Fibroblast of lung (primary cell): ENCODE measurements around the gene HLF. TPM values are rescaled to one million over a fixed set of nuclear protein-coding genes. Genes with fewer than 3 reads are reported as not detected.

ENCODE experiments used
- DNase-seq, 2 donors: peaks; one replicate each; pipeline versions ENCODE4 v3.0.0 to v3.0.0-alpha.2; 2010; ENCODE audit warnings: low read depth in 2 of 2
- H2AFZ ChIP-seq: 2 replicates; pipeline ENCODE4 v1.5.1; 2012; ENCODE audit warnings: low read length, control low read depth, inconsistent platforms
- H3K27ac ChIP-seq: 2 replicates; pipeline ENCODE4 v1.5.1; 2011; ENCODE audit warnings: low read length, control low read depth; ENCODE audit not compliant: insufficient read depth
- H3K27me3 ChIP-seq: 2 replicates; pipeline ENCODE4 v1.5.1; 2011; ENCODE audit warnings: mild to moderate bottlenecking, low read length; ENCODE audit not compliant: control insufficient read depth, insufficient read depth
- H3K36me3 ChIP-seq: 2 replicates; pipeline ENCODE4 v1.5.1; 2011; ENCODE audit warnings: low read length; ENCODE audit not compliant: control insufficient read depth, insufficient read depth
- H3K4me1 ChIP-seq: 2 replicates; pipeline ENCODE4 v1.5.1; 2011; ENCODE audit warnings: low read length; ENCODE audit not compliant: control insufficient read depth, insufficient read depth; ENCODE audit errors: extremely low read depth
- H3K4me2 ChIP-seq: 2 replicates; pipeline ENCODE4 v1.5.1; 2011; ENCODE audit warnings: low read length, control low read depth; ENCODE audit not compliant: insufficient read depth; ENCODE audit errors: extremely low read depth
- H3K4me3 ChIP-seq, 4 experiments: fragments of 200-600 bp in 1 of 4; sonication (generic) in 1 of 4; replicated peaks in 1 of 4; 2 replicates each; pipeline ENCODE4 v1.5.1; 2011 to 2016; ENCODE audit warnings: low read length in 4 of 4, low read depth in 3 of 4, mild to moderate bottlenecking in 3 of 4, control low read depth in 2 of 4, inconsistent platforms in 1 of 4, mixed read lengths in 1 of 4; ENCODE audit not compliant: insufficient read depth in 1 of 4; ENCODE audit errors: control extremely low read depth in 1 of 4
- H3K79me2 ChIP-seq: 2 replicates; pipeline ENCODE4 v1.5.1; 2012; ENCODE audit warnings: mild to moderate bottlenecking, low read length, inconsistent platforms; ENCODE audit not compliant: control insufficient read depth, insufficient read depth
- H3K9ac ChIP-seq: 2 replicates; pipeline ENCODE4 v1.5.1; 2011; ENCODE audit warnings: mild to moderate bottlenecking, low read length, control low read depth; ENCODE audit not compliant: insufficient read depth
- H3K9me3 ChIP-seq: 2 replicates; pipeline ENCODE4 v1.5.1; 2012; ENCODE audit warnings: low read depth, low read length; ENCODE audit not compliant: control insufficient read depth, insufficient read depth
- H4K20me1 ChIP-seq: 2 replicates; pipeline ENCODE4 v1.5.1; 2011; ENCODE audit warnings: low read length; ENCODE audit not compliant: control insufficient read depth, insufficient read depth; ENCODE audit errors: extremely low read depth
- CTCF ChIP-seq, 2 donors: IDR thresholded peaks in 1 of 2; conservative IDR thresholded peaks in 1 of 2; 1 replicate in 1 of 2; 2 replicates in 1 of 2; pipeline ENCODE4 v1.5.1; 2011 to 2012; ENCODE audit warnings: low read length in 2 of 2, control low read depth in 1 of 2, inconsistent platforms in 1 of 2, low read depth in 1 of 2, mild to moderate bottlenecking in 1 of 2
- EZH2 ChIP-seq: IDR thresholded peaks from 2 replicates; pipeline ENCODE4 v1.5.1; 2012; ENCODE audit warnings: low read length, control low read depth, mild to moderate bottlenecking; ENCODE audit errors: missing control alignments
- polyA plus RNA-seq, 2 donors: library from polyadenylated mRNA; depleted of rRNA in 1 of 2; stranded (reverse) in 1 of 2; unstranded in 1 of 2; fragments of >200 nt; gene quantifications; 2 replicates each; pipeline ENCODE4 v1.2.1, GENCODE V29; 2011 to 2012; ENCODE audit warnings: missing spikeins in 1 of 2
- total RNA-seq: library from RNA; depleted of rRNA; stranded (reverse); fragments of >200 nt; gene quantifications from 2 replicates; pipeline ENCODE4 v1.2.1, GENCODE V29; 2014

HLF gene
- total and polyA plus RNA-seq, 2 donors (not counting 1 experiment from before 2014, with no cell fraction given), result 0.17 to 0.69 TPM

DNA sequence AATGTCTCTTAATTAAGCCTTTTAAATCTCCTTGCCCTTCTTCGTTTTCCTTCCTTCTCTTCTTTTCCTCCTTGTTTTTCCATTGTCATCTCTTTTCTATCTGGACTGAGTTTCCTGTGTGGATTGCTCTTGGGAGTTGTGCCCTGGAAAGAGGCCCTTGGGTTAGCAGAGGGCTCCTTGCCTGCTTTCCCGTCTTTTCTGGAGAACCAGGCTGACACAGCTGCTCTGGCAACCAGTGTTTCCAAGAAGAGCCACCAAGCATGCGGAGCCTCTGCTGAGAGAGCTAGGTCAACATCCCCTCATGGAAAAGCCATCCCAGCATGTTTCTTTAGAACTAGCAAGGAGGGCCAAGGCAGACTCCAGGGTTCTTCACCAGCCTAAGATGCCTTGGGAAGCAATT, 75.4 kb downstream of the HLF start:
- Histone ChIP-seq H3K36me3 (no peaks in the 10 kb centered on the region), H3K4me1 (no peaks in the 10 kb centered on the region), H3K4me2 (no peak overlapping the region), H3K27me3 (no peaks in the 10 kb centered on the region), H3K9ac (no peak overlapping the region), H3K27ac (no peak overlapping the region), H4K20me1 (no peaks in the 10 kb centered on the region), H3K9me3 (no peaks in the 10 kb centered on the region), H3K4me3 (no peak overlapping the region), H2AFZ (no peak overlapping the region), H3K79me2 (no peaks in the 10 kb centered on the region)
- no peak for TF ChIP-seq EZH2
- no peak for TF ChIP-seq CTCF (conservative IDR thresholded peaks at IDR 0.05 in 1 of 2, IDR thresholded peaks at IDR 0.05 in 1 of 2; ENCODE audit: low read depth in 1 of 2, low read length in 2 of 2)
- no peak for DNase-seq

DNA sequence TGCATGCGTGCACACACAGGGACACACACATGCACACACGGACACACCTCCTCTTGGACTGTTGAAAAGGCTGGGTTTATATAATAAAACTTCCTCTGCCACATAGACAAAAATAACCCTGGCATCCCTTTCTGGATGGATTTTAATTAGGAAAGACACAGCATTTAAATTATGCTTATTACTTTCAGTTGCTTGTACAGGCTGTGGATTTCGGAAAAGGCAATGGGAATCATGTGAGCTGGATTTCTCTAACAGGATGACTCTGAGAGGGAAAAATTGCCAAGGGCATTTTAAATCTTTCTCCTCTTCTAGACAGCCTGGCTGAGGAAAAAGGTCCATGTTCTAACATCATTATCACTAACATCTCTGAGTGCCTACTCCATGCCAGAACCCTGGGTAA, 75.9 kb downstream of the HLF start:
- Histone ChIP-seq H3K27me3 (no peaks in the 10 kb centered on the region), H4K20me1 (no peaks in the 10 kb centered on the region), H2AFZ (no peak overlapping the region), H3K9me3 (no peaks in the 10 kb centered on the region), H3K79me2 (no peaks in the 10 kb centered on the region), H3K9ac (no peak overlapping the region), H3K4me3 (no peak overlapping the region), H3K36me3 (no peaks in the 10 kb centered on the region), H3K4me2 (no peak overlapping the region), H3K27ac (no peak overlapping the region), H3K4me1 (no peaks in the 10 kb centered on the region)
- no peak for DNase-seq
- TF ChIP-seq EZH2, result no peak
- no peak for TF ChIP-seq CTCF (conservative IDR thresholded peaks at IDR 0.05 in 1 of 2, IDR thresholded peaks at IDR 0.05 in 1 of 2; ENCODE audit: low read depth in 1 of 2, low read length in 2 of 2)

DNA sequence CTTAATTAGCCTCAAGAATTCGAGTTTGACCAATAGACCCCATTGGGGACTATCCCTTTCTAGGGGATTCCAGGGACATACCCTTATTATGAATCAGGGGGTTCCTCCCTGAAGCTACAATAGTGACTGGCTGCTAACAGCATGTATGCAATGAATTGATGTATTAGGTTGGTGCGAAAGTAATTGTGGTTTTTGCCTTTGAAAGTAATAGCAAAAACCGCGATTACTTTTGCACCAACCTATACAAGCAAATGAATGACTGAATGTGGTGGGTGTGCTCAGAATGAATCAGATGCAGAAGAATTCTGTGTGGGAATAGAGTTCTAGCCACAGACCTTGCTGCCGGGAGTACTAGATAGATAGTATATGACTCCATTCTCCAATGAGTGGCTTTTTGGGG, 76.7 kb downstream of the HLF start:
- H3K27ac ChIP-seq, result no peak overlapping the region
- H3K27me3 ChIP-seq, result no peaks in the 10 kb centered on the region
- peak in 1 of 2 donors; percentile 92 for DNase-seq
- no peak overlapping the region for H3K9ac ChIP-seq
- H3K79me2 ChIP-seq, result no peaks in the 10 kb centered on the region
- no peaks in the 10 kb centered on the region for H4K20me1 ChIP-seq
- H3K4me3 ChIP-seq, result no peak overlapping the region
- H3K9me3 ChIP-seq, result no peaks in the 10 kb centered on the region
- H3K4me2 ChIP-seq, result no peak overlapping the region
- H2AFZ ChIP-seq, result no peak overlapping the region
- no peak for TF ChIP-seq EZH2
- no peak for TF ChIP-seq CTCF (conservative IDR thresholded peaks at IDR 0.05 in 1 of 2, IDR thresholded peaks at IDR 0.05 in 1 of 2; ENCODE audit: low read depth in 1 of 2, low read length in 2 of 2)
- H3K36me3 ChIP-seq, result no peaks in the 10 kb centered on the region
- no peaks in the 10 kb centered on the region for H3K4me1 ChIP-seq
